ENCODE data around the gene ANTXR1. TPM values are rescaled to one million over a fixed set of nuclear protein-coding genes. Genes with fewer than 3 reads are reported as not detected.

Gene ANTXR1
- total RNA-seq, 2 donors from 2014 or later = 38.4 to 39.9 TPM

GRCh38 chr2:69183659-69184058 is 170.7 kb downstream of the ANTXR1 start:
- intact Hi-C loops (cut with DNase I) = no loop called here
- ATAC-seq (no peak), DNase-seq (no peak)

- ATAC-seq (no peak), DNase-seq (no peak)
- intact Hi-C loops (cut with DNase I) = no loop called here
Measured at GRCh38 chr2:69184224-69184623, 171.2 kb downstream of the ANTXR1 start.

DNA sequence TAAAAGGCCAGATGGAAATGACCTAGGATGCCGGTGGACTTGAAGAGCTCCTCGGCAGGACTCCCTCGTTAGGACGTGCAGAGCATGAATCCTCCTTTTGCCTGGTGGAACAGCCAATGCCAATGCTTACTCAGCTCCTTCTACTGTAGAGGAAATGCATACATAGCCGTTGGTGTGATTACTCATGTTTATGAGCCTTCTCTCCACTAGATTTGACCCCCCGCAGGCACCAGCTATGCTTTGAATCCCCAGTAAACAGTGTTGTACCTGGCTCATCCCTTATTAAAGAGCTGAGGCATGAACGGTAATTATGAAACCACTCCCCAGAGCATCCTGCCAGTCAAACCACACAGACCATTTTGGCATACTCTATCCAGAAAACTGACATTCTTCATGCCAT is 172.8 kb downstream of the ANTXR1 start:
- intact Hi-C loops (cut with DNase I) = no loop called here
- DNase-seq = no peak
- no peak for ATAC-seq

GRCh38 chr2:69186614-69187013 is 173.6 kb downstream of the ANTXR1 start:
- DNase-seq (no peak), ATAC-seq (no peak)
- intact Hi-C loops (cut with DNase I) = no loop called here

DNA sequence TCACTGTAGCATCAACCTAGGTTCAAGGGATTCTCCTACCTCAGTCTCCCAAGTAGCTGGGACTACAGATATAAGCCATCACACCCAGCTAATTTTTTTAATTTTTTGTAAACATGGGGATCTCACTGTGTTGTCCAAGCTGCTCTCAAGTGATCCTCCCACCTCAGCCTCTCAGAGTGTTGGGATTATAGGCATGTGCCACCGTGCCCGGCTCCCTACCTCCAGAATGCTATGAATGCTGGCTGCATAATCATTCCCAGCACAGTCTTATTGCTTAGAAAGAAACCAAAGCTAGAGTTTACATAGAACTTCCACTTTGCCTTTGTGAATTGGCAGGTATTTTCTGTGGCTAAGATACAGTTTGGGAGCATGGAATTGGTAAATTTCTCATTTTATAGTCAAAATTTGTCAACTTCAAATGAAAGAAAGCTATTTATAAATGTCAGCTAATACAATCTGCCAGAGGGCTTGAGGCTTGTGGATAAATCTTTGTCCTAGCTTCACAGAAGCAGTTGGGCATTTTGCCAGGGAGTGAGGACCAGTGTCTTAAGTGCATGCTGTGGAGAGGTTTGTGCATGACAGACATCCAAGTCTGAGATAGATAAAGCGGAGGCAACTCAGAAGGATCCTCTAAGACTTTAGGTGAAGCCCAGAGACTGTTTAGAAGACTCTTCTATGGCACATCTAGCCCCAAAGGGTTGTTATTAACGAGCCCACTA is 175.4 kb downstream of the ANTXR1 start:
- intact Hi-C loops (cut with DNase I) = no loop called here
- ATAC-seq (no peak), DNase-seq (no peak)

GRCh38 chr2:69190743-69191404 is 177.9 kb downstream of the ANTXR1 start:
- ATAC-seq (peak in 1 of 2 donors; percentile 41), DNase-seq (no peak)
- intact Hi-C loops (cut with DNase I) = no loop called here

DNA sequence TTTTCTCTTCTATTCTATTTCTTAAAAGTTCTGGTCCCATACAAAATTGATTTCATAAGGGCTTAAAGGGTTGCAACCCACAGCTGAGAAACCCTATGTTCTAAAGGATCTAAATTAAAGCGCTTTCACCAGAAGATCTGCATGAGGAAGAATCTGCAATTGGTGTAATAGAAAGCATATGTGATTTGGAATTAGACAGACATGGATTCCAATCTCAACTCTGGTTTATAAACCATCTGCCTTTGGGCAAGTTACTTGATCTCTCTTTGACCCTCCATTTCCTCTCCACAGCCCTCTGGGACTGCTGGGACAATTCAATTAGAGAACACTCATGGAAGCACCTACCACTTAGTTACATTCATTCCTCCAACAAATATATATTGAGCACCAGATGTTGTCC is 178.7 kb downstream of the ANTXR1 start:
- ATAC-seq = no peak
- intact Hi-C loops (cut with DNase I) = no loop called here
- no peak for DNase-seq

GRCh38 chr2:69192176-69192945 is 179.4 kb downstream of the ANTXR1 start:
- intact Hi-C loops (cut with DNase I) = no loop called here
- no peak for DNase-seq
- ATAC-seq = no peak

DNA sequence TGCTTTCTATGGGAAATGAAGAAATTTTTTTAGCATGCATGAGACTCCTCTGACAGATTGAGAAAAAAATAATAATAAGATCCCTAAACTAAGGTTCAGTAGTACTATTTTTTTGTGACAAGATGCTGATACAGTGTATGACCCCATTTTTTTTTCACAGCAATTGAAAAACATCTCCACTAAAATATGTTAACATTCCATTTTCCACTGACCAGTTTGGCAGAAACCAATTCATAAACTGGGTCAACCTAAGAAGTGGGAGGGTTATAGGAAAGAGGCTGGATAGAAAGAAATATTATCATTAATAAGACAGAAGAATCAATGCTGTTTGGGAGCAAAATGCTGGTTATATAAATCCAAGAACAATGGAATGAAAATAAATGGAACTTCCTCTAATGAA is 182.7 kb downstream of the ANTXR1 start:
- no peak for DNase-seq
- intact Hi-C loops (cut with DNase I) = no loop called here
- ATAC-seq = no peak

DNA sequence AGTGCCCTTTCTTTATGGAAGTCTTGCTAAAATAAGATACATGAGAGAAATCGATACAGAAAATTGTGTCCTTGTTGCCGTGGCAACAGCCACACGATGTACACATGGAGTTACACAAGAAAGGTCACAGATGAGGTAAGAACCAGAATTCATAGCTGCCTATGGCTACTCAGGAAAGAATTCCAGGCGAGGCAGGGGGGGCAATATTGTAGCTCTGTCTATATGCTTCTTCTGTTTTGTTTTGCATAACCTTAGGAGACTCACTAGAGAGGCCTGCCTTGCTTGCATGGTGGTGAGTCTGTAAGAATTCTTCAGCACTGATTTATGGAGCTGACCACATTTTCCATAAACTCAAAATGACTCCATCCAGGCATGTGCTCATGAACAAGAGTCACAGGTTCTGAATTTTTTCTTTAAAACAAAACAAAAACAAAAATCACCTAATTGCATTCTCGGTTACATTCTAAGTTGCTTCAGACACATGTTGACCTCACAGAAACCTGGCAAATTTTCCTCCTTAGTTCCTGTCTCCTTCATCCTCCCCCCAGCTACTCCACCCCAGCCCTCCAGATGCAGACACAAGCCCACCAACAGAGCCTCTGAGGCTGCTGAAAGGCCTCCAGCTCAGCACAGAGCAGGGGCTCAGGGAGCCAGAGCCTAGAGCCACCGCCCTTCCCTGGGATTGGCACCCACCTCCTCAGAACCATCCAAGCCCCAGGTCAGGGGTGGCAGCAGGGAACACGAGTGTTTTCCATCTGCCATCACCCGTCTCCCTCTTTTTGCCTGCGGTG is 183.5 kb downstream of the ANTXR1 start:
- intact Hi-C loops (cut with DNase I) = no loop called here
- DNase-seq (no peak), ATAC-seq (no peak)

- intact Hi-C loops (cut with DNase I) = no loop called here
- ATAC-seq (peak in 1 of 2 donors; percentile 50), DNase-seq (no peak)
Measured at GRCh38 chr2:69200107-69200520, 187.1 kb downstream of the ANTXR1 start.

DNA sequence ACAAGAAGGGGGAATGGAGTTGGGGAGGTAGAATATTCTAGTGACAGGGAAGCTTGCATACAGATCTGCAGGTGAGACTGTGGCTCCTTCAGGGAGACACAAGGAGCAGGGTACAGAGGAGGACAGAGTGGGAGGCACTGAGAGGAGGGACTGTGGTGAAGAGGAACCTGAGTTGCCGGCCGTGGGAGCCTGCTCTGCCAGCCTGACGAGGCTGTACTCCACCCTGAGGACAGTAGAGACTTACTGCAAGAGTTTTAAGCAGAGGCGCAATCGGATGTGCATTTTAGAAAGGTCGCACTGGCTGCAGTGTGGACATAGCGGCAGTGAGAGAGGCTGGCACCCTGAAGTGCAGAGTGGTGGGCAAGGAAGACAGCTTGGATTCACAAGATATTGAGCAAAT is 188.3 kb downstream of the ANTXR1 start:
- intact Hi-C loops (cut with DNase I) = no loop called here
- DNase-seq (no peak), ATAC-seq (no peak)

DNA sequence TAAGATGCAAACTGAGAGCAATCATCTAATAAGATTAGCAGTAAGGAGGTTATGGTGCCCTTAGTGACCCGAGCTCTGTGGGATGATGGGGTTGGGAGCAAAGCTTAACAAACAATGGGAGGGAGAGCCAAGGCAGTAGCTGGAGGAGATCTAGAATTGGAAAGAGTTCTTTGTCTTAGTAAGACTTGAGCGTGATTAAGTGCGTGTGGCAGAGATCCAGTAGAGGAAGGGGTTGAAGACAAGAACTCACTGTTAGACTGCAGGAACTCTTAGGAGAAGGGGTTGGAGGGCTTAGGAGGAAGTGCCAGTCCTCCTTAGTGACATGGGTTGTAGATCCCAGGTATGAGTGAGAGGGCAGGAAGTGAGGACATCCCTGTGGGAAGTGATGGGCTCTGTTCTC is 189.3 kb downstream of the ANTXR1 start:
- DNase-seq = no peak
- intact Hi-C loops (cut with DNase I) = no loop called here
- ATAC-seq = peak in 1 of 2 donors; percentile 22

DNA sequence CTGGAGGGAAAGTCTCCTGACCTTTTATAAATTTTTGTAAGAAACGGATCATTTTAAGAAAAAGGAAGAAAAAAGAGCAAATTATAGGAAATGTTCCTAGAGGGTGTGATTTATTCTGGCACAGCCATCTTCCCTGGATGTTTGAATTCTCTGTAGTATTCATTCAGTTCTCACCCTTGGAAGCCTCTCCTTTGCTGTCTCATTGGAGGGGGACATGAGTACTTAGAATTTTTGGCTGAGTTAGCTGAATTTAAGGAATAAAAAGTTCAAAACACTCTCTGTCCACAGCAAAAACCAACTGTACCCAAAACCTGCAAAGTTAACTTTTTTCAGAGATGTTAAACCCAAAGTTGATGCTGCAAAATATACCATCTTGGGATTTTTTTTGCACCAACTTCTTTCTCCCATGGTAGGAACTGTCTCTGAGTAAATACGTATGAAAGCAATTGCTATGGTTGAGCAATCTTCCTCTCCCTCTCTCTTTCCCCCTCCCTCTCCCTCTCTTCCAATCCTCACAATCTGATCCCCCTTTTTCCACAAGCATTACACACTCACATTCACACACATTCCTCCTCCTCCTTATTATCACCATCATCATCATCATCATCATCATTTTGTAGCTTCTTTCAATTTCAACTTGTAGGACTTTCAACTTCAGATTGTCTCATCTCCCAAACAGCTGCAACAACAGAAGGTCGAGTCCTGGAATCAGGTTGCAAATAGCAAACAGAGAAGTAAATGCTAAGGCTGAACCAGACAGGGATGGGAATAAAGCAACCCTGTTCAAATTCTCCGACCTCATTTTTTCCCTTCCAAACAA is 190.4 kb downstream of the ANTXR1 start:
- intact Hi-C loops (cut with DNase I) = no loop called here
- peak; percentile 38 to 58 for ATAC-seq
- no peak for DNase-seq

DNA sequence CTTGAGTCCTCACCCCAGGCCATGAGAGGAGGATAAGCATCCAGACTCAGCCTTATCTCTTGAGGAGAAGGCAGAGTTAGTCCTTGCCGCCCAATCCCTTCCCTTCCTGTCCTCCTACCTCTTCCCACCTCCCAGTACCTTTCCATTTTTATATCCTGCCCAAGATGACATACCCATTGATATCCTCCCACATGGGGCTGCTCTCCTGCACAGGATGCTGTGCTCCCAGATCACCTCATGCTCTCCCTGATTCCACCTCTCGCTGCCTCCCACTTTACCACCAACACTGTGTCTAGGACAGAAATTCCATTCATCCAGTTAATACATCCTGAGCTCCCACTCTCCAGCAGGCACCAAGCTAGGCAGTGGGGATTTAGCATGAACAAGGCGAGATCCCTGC is 191.7 kb downstream of the ANTXR1 start:
- ATAC-seq = no peak

DNA sequence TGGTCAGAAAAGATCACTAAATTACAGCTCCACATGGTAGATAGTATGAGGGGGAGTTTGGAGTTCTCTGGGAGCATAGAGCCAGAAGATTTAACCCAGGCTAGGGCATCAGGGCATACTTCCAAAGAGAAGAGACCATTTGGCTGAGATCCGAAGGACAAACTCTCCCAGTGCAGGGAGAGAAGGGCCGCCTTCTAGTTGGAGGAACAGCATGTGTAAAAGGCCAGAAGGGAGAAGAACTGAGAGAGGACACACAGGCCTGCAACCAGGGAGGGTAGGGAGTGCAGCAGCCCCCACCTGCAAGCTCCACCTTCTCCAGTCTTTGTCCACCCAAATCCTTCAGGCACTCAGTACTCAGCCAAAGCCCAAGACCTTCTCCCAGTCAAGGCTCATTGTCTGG is 192.1 kb downstream of the ANTXR1 start:
- intact Hi-C loops (cut with DNase I) = no loop called here
- ATAC-seq = peak in 1 of 2 donors; percentile 28

More for the DNA sequence above, 191.7 kb downstream of the ANTXR1 start:
- no peak for DNase-seq
- intact Hi-C loops (cut with DNase I) = no loop called here

GRCh38 chr2:69205491-69205890 is 192.5 kb downstream of the ANTXR1 start:
- ATAC-seq = no peak
- no peak for DNase-seq
- intact Hi-C loops (cut with DNase I) = no loop called here

More for the DNA sequence above, 192.1 kb downstream of the ANTXR1 start:
- DNase-seq = no peak

DNA sequence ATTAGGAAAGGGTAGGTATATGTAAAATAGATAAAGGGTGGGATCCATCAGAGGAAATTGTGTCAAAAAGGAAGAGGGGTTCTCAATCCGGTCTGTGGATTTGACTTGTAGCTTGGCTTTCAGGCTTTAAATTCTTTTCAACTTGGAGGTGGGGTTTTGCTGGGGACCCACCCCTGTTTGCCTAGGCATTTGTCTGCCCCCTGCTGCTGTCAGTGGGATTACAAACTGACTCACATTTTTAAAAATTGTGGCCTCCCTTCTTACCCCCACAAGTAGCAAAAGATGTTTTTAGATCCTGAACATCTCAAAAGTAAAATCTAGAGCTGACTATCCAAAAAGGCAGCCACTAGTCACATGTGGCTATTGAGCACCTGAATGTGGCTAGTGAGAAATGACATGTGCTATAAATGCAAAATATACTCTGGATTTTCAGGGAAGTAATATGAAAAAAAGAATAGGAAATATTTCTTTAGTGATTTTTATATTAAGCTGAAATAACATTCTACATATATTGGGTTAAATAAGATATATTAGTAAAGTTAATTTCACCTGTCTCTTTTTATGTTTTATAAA is 195.1 kb downstream of the ANTXR1 start:
- intact Hi-C loops (cut with DNase I) = no loop called here
- DNase-seq (no peak), ATAC-seq (no peak)

All from left cardiac atrium (tissue), 4 donors.